Islet precursor cell (in vitro differentiated cells): Measurements from ENCODE around the gene MARCHF4.

Experiments
- DNase-seq: peaks from one replicate; pipeline ENCODE4 v3.0.0-alpha.2; 2018

Gene MARCHF4

DNA sequence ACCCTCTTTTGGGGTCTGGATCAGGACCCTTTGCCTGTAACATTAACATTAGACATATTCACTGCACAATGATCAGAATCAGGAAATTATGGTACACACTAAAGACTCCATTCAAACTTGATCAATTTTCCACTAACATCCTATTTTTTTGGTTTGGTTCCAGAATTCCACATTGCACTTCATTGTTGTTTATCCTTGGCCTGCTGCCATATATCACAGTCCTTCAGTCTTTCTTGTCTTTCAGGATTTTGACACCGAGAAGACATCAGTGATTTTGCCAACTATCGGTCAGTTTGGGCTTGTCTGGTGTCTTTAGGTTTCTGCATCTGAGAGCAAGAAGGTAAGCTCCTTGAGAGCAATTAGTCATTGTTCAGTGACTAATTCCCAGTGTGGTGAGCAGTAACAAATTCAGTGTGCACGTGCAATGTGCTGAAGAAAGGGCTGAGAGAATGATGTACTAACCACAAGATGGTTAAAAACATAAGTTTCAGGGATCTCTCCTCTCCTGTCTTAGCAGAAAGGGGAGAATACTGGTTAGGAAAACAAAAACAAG, 23.5 kb downstream of the MARCHF4 start:
- DNase-seq: peak; percentile 38

DNA sequence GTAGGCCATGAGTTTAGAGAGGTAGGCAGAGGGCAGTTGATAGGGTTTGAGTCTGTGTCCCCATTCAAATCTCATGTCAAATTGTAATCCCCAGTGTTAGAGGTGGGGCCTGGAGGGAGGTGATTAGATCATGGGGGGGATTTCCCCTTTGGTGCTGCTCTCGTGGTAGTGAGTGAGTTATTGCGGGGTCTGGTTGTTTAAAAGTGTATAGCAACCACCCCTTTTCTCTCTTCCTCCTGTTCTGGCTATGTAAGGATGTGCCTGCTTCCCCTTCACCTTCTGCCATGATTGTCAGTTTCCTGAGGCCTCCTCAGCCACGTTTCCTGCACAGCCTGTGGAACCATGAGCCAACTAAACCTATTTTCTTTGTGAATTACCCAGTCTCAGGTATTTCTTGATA, 25.5 kb downstream of the MARCHF4 start:
- peak; percentile 30 for DNase-seq

DNA sequence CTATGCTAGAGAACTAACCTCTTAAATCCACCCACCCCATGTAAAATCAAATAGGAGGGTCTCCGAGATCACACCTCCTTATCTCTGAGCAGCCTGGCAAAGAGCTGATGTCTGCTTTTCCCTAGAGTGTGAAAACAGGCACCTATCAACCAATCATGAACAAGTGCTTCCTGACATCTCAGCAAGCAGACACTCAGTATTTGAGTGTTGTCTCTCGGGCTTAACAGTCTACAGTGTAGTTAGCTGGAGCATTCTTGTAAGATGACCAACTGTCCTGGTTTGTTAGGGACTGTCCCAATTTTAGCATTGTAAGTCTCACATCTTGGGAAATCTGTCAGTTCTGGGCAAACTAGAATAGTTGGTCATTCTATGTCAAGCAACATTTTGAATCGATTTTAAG, 26.4 kb downstream of the MARCHF4 start:
- DNase-seq: peak; percentile 61

DNA sequence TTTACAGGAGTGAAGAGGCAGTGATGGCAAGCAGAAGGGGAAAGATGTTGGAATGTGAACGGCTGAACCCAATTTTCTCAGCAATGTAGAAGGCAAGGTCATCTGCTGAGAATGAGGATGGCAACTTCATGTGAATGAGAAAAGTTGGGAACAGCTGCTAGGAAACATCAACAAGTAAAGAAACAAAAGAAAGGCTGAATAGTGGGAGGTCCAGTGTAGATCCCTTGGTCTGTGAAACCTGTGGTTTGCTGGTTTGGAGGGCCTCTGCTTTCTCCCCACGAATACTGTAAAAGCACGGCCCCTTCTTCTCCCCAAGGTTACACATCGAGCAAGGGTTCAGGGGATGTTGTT, 27.4 kb downstream of the MARCHF4 start:
- no peak for DNase-seq

DNA sequence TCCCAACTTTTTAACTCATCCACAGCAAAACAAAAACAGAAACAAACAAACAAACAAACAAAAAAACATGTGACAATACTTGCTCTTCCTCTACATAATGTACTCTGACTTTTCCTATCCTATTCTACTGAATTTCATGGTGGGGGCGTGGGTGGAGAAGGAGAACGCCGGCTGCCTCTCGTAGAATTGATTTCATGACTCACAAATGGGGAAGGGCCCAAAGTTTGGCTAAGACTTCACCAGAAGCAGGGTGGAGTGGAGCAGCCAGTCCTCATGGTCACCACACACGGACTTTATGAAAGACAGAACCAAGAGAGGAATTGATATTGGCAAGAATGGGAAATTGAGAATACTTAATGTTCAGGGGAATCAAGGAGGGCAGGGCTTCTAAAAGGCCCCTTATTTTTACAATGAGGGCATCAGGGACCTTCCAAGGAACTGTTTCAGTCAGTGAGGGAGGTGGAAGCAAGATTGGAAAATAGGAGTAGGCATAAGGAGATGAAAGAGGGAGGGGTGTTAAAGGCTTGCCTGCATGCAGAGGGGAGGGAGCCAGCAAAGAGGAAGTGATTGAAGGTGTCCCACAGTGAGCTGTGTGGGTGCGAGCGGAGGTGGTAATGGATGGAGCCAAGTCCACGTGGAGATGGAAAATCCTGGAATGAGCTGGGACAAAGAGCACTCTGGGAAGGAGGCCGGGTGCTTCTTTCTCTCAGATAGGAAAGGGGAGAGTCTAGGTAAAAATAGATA, 27.9 kb downstream of the MARCHF4 start:
- no peak for DNase-seq

DNA sequence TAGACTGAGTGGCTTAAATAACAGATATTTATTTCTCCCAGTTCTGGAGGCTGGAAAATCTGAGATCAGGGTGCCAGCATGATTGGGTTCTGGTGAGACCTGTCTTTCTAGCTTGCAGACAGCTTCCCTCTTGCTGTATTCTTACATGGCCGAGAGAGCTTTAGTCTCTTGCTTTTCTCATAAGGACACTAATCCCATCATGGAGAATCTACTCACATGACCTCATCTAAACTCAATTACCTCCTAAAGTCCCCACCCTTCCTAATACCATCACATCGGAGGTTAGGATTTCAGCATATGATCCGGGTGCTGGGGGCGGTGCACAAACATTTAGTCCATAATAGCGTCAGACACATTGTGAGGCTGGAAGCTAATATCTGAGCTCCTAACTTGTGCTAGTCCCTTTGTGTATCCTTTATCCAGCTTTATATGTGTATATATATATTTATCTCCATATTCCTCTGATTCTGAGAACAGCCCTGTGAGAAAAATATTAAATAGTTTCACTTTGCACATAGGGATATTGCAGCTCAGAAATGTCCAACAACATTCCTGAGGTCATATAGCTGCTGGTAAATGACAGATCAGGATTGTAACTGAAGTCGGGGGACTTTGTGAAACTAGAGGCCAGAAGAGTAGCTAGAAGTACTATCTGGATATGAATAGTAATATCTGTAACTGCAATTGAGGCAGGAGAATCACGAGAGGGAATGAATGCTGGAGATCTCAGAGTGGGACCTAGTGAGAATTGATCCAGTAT, 28.9 kb downstream of the MARCHF4 start:
- no peak for DNase-seq

DNA sequence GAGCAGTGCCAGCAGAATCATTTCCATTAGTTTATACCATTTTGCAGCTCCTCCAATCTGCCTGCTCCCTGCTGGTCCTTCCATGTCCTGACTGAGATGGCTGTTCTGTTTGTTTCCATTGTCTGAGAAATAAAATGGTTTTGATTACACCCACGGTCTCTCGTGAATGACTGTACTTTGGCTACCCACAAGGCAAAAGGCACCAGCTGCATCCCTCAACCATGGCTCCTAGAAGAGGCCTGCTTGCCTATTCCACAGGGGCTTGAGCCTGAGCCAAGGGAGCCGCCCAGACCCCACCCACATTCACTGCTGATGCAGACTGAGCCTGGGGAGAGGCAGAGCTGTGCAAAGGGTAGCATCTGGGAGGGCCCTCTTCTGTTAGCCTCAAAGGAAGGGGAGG, 31.2 kb downstream of the MARCHF4 start:
- no peak for DNase-seq

DNA sequence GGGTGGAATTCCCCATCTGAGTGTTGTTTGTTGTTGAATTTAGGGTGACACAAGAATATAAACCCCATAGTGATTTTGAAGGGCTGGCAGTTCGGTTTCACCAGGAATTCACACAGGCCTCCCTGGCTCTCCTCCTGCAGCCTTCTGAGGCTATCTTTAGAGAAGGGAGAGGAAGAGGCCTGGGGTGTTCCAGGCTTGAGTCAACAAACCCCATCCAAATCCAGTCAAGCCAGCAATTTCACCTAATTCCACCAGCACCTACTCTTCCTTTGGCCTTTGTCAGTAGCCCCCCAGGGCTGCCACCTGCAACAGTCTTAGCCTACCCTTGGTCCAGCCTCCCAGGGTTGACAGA, 32.0 kb downstream of the MARCHF4 start:
- no peak for DNase-seq

DNA sequence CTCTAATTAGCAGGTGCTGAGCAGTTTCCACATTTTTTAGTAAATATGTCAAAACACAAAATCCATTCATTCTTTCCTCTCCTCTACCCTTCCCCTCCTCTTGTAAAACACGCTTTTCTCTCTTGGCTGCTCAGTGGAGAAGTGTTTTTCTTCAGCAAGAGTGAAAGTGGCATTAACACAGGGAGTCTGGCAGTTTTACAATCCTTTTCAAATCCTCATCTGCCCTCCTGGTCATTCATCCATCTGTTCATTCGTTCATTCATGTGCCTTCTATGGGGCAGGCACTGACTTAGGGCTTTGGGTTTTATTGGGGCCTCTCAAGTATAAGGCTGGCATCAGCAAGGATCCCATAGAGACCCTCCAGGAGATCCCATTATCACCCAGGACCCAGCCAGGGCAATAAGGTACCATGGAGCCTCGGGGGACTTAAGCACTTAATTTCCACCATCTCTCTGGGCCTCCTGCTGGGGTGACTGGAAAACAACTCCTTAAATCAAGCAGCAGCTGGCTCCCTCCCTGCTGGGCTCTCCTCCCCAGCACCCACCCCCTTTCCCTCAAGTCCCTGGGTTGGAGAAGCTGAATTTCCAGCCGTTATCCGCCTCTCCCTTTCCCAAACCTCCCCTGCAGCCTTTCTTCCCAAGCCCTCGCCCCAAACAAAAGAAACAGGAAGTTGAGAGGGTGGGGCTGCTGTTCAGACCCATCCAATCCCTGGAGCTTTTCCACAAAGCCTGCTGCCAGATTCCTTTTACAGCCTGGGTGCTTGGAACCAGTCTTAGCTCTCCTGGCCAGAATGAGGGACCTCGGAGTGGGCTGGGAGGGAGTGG, 32.6 kb downstream of the MARCHF4 start:
- peak; percentile 82 for DNase-seq

DNA sequence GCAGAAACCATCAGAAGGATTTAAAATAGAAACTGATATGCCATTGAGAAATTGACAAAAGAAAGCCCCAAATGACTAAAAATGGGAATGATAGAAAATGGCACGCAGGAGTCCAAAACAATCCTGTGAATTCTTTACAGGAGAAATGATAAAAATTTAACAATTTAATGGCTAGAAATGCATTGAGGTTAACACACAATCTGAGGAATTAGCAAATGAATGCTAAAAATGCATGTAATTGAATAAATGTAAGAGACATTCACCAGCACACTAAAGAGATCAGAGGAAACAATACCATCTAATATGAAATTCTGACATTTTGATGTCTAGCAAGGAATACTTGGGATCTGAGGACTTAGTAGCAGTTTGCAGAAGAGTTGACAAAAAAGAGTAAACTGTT, 37.0 kb downstream of the MARCHF4 start:
- no peak for DNase-seq

DNA sequence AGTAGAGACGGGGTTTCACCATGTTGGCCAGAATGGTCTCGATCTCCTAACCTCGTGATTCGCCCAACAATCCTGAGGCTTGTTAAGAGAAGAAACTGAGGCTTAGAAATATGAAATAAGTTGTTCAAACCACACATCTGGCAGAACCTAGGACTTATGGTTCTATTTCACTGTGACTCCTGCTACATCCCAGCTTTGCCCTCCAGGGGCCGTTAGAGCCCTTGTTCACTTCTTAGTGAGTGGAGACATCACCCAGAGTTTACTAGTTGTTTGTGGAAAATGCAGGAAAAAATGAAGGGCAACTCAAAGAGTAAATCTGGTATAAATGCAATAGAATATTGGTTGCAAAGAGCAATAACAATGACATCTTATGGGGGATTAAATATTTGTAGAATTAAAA, 43.9 kb downstream of the MARCHF4 start:
- DNase-seq: no peak

DNA sequence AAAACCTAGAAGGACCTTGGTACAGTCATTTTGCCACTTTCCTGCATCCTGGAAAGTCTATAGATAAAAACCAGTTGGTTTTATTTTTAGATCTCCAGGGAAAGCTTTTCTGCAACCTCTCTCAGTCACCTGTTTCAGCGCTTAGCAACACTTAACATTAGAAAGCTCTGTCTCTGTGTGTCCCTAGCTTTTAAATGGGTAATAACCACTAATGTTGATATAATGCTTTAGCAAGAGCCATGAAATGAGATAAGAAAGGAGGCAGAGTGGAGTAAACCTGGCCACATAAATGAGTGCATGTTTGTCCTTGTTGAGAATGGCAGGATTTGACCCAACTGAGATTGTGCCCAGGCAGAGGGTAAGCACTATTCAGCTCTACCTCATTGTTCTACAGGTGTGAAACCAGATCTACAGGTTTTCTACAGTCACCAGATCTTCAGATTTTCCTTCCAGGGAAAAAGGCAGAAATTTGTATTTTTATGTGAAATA, 44.8 kb downstream of the MARCHF4 start:
- DNase-seq: no peak
